Kidney (tissue), 14 donors: ENCODE data around the gene TMEM19. TPM values are rescaled to one million over a fixed set of nuclear protein-coding genes. Genes with fewer than 3 reads are reported as not detected.
"Not testable (repeated sequence)": the region's sequence is repeated elsewhere in the genome, so short reads cannot be mapped to it uniquely, and the experiment has no call there.

Experiments used
- DNase-seq, 5 donors: peaks; one replicate each; pipeline ENCODE4 v3.0.0-alpha.2; 2013 to 2020
- FAIRE-seq: peaks from 2 replicates; lab custom pipeline; 2012; peaks lifted over from hg19 to GRCh38; lab: Jason Lieb, UNC
- H3K27ac ChIP-seq, 2 donors: one replicate each; pipeline ENCODE4 v1.7.0; 2013; ENCODE audit warnings: low read depth in 2 of 2, low read length in 2 of 2, inconsistent platforms in 1 of 2
- H3K27me3 ChIP-seq: one replicate; pipeline ENCODE4 v1.7.1; 2013; ENCODE audit warnings: low read length, inconsistent platforms; ENCODE audit not compliant: control insufficient read depth, insufficient read depth
- H3K36me3 ChIP-seq, 3 donors: one replicate each; pipeline versions ENCODE4 v1.7.0 to v1.7.1; 2013; ENCODE audit warnings: low read length in 3 of 3, control low read depth in 1 of 3, inconsistent platforms in 1 of 3; ENCODE audit not compliant: insufficient read depth in 3 of 3, control insufficient read depth in 2 of 3
- H3K4me1 ChIP-seq, 3 donors: one replicate each; pipeline versions ENCODE4 v1.7.0 to v1.7.1; 2013; ENCODE audit warnings: low read length in 3 of 3, inconsistent platforms in 1 of 3, low read depth in 1 of 3; ENCODE audit not compliant: control insufficient read depth in 2 of 3, insufficient read depth in 2 of 3
- H3K4me3 ChIP-seq, 3 donors: one replicate each; pipeline versions ENCODE4 v1.7.0 to v1.8.1; 2013; ENCODE audit warnings: low read length in 3 of 3, control low read depth in 1 of 3, inconsistent platforms in 1 of 3
- H3K9ac ChIP-seq, 3 donors: one replicate each; pipeline versions ENCODE4 v1.7.0 to v1.7.1; 2013; ENCODE audit warnings: low read length in 3 of 3, control low read depth in 1 of 3, inconsistent platforms in 1 of 3
- H3K9me3 ChIP-seq, 3 donors: one replicate each; pipeline versions ENCODE4 v1.7.0 to v1.7.1; 2013; ENCODE audit warnings: low read length in 3 of 3, control low read depth in 1 of 3, inconsistent platforms in 1 of 3; ENCODE audit not compliant: control insufficient read depth in 2 of 3, insufficient read depth in 1 of 3
- CTCF ChIP-seq: IDR thresholded peaks from 3 replicates; pipeline ENCODE4 v1.5.1; 2012; ENCODE audit warnings: mild to moderate bottlenecking, moderate library complexity, borderline replicate concordance; ENCODE audit not compliant: insufficient read depth; ENCODE audit errors: extremely low read depth
- intact Hi-C: fragments of 100-400 bp; cut with DNase I; formaldehyde crosslinking; loops from one replicate; pipeline ENCODE4 v1.11.1; 2022
- polyA plus RNA-seq: library from polyadenylated mRNA; stranded (reverse); fragments of 350-450 nt; fragmentation: Illumina TruSeq; extraction: RNeasy Lipid Tissue Mini Kit (QIAGEN cat#74804); gene quantifications from one replicate; pipeline ENCODE4 v1.2.3, GENCODE V29; 2014; ENCODE audit warnings: low read depth, low replicate concordance; ENCODE audit not compliant: insufficient read depth
- total RNA-seq: library from RNA; stranded (reverse); fragmentation: NEBNext Ultra II Directional; extraction: Animal tissue kit (Norgen Biotek cat#: 25700); gene quantifications from one replicate; pipeline ENCODE4 v1.2.1, GENCODE V29; 2021
- donor health status: control.
- donor health status: control.
- donor health status: control.
- donor health status: control.
- donor health status: control.
- donor health status: DM: yes; HTN: yes; CAD: no.
- donor health status: Normal renal cell carcinoma (clear cell type).

TMEM19 gene
- total and polyA plus RNA-seq, 2 donors from 2014 or later, result 14.9 to 35.6 TPM

- Histone ChIP-seq H3K4me3 (peak overlapping the region; percentile 96 to 97 (median 96)), H3K27ac (peak overlapping the region; percentile 94 to 95), H3K27me3 (no peaks in the 10 kb centered on the region), H3K36me3 (no peaks in the 10 kb centered on the region), H3K9ac (peak overlapping the region; percentile 81 to 93 (median 82)), H3K9me3 (no peaks in the 10 kb centered on the region), H3K4me1 (peaks cover 0 to 4% (median 0%) of the 10 kb centered on the region in 3 donors)
- FAIRE-seq, result no peak
- DNase-seq, result peak in 2 of 5 donors; percentile 22 to 46
- no peak for TF ChIP-seq CTCF
- intact Hi-C loops, result no loop called here
Measured at GRCh38 chr12:71685312-71685906, 473 bp upstream of the TMEM19 start.

- FAIRE-seq, result no peak
Measured at GRCh38 chr12:71686658-71687025, 760 bp downstream of the TMEM19 start.

GRCh38 chr12:71687172-71687571, 1.3 kb downstream of the TMEM19 start:
- peak overlapping the region in 1 of 3 donors; percentile 35 for H3K9ac ChIP-seq
- H3K9me3 ChIP-seq, result not testable (repeated sequence)

More at GRCh38 chr12:71686658-71687025, 760 bp downstream of the TMEM19 start:
- H3K4me3 ChIP-seq, result peak overlapping the region; percentile 96 to 97 (median 96)
- H3K27me3 ChIP-seq, result no peaks in the 10 kb centered on the region
- intact Hi-C loops, result no loop called here
- H3K36me3 ChIP-seq, result no peaks in the 10 kb centered on the region
- DNase-seq, result no peak
- no peaks in the 10 kb centered on the region for H3K9me3 ChIP-seq
- H3K27ac ChIP-seq, result peak overlapping the region; percentile 66 to 94
- no peak for TF ChIP-seq CTCF
- H3K9ac ChIP-seq, result peak overlapping the region; percentile 75 to 93 (median 88)
- peaks cover 0 to 4% (median 0%) of the 10 kb centered on the region in 3 donors for H3K4me1 ChIP-seq

GRCh38 chr12:71688961-71689570, 3.2 kb downstream of the TMEM19 start:
- no peak for DNase-seq
- no peak for TF ChIP-seq CTCF
- no peak overlapping the region for H3K27ac ChIP-seq
- no peaks in the 10 kb centered on the region for H3K36me3 ChIP-seq
- H3K27me3 ChIP-seq, result no peaks in the 10 kb centered on the region
- peak overlapping the region in 2 of 3 donors; percentile 18 to 97 for H3K4me3 ChIP-seq
- peak overlapping the region in 1 of 3 donors; percentile 44 for H3K9ac ChIP-seq
- no peak for FAIRE-seq
- H3K9me3 ChIP-seq, result no peaks in the 10 kb centered on the region
- peaks cover 0 to 13% (median 2%) of the 10 kb centered on the region in 3 donors for H3K4me1 ChIP-seq
- intact Hi-C loops, result no loop called here

More at GRCh38 chr12:71687172-71687571, 1.3 kb downstream of the TMEM19 start:
- DNase-seq, H3K36me3 ChIP-seq, intact Hi-C loops, H3K4me1 ChIP-seq, H3K27me3 ChIP-seq, H3K27ac ChIP-seq, FAIRE-seq: not testable (repeated sequence)
- H3K4me3 ChIP-seq, result peak overlapping the region in 2 of 3 donors; percentile 96 to 97
